HG03097 (cell line): Measurements from ENCODE around the gene EIPR1.

Experiments
- ATAC-seq: cut with Tn5 transposase; IDR thresholded peaks from one replicate; pipeline ENCODE4 v1.9.1; 2021; ENCODE audit not compliant: unreplicated experiment, low FRiP score

The EIPR1 gene

GRCh38 chr2:3278521-3279218, 98.9 kb downstream of the EIPR1 start:
- ATAC-seq: no peak

GRCh38 chr2:3277748-3278520, 99.7 kb downstream of the EIPR1 start:
- ATAC-seq: no peak

- no peak for ATAC-seq
Observed at GRCh38 chr2:3277050-3277747, 100.4 kb downstream of the EIPR1 start.

GRCh38 chr2:3272761-3273160, 104.9 kb downstream of the EIPR1 start:
- ATAC-seq: no peak

- no peak for ATAC-seq
Observed at GRCh38 chr2:3270095-3270478, 107.5 kb downstream of the EIPR1 start.

- ATAC-seq: no peak
Observed at GRCh38 chr2:3269425-3270094, 108.1 kb downstream of the EIPR1 start.

- ATAC-seq: no peak
Observed at GRCh38 chr2:3268705-3269029, 109.0 kb downstream of the EIPR1 start.

GRCh38 chr2:3267869-3268704, 109.5 kb downstream of the EIPR1 start:
- ATAC-seq: no peak

GRCh38 chr2:3266925-3267867, 110.4 kb downstream of the EIPR1 start:
- no peak for ATAC-seq

GRCh38 chr2:3265981-3266924, 111.4 kb downstream of the EIPR1 start:
- no peak for ATAC-seq

GRCh38 chr2:3265471-3265870, 112.1 kb downstream of the EIPR1 start:
- no peak for ATAC-seq

GRCh38 chr2:3264010-3264744, 113.4 kb downstream of the EIPR1 start:
- ATAC-seq: no peak

- no peak for ATAC-seq
Observed at GRCh38 chr2:3263487-3263886, 114.1 kb downstream of the EIPR1 start.

- no peak for ATAC-seq
Observed at GRCh38 chr2:3262437-3263388, 114.9 kb downstream of the EIPR1 start.

- ATAC-seq: no peak
Observed at GRCh38 chr2:3261511-3261910, 116.1 kb downstream of the EIPR1 start.

- ATAC-seq: no peak
Observed at GRCh38 chr2:3260959-3261358, 116.7 kb downstream of the EIPR1 start.
